HL-60 (cell line): ENCODE measurements around the gene SLC15A1.

Experiments
- DNase-seq, 2 experiments: peaks; one replicate each; pipeline ENCODE4 v3.0.0-alpha.2; 2010 to 2020; ENCODE audit warnings: low read depth in 1 of 2, low spot score in 1 of 2
- H3K27ac ChIP-seq: fragments of 250-450 bp; sonication (Bioruptor Pico); replicated peaks from 2 replicates; pipeline ENCODE4 v1.5.1; 2020; ENCODE audit warnings: mild to moderate bottlenecking, moderate library complexity
- H3K27me3 ChIP-seq: fragments of 250-450 bp; sonication (Bioruptor Pico); 2 replicates; pipeline ENCODE4 v1.5.1; 2021; ENCODE audit warnings: mild to moderate bottlenecking, moderate library complexity; ENCODE audit not compliant: insufficient read depth, poor library complexity, severe bottlenecking
- H3K4me3 ChIP-seq: replicated peaks from 2 replicates; pipeline ENCODE4 v1.5.1; 2011; ENCODE audit warnings: mild to moderate bottlenecking, control low read depth, low read length; ENCODE audit not compliant: insufficient read depth
- GABPA ChIP-seq: IDR thresholded peaks from 2 replicates; pipeline ENCODE4 v1.6.1; 2012; ENCODE audit warnings: low read depth
- POLR2AphosphoS5 ChIP-seq: IDR thresholded peaks from 2 replicates; pipeline ENCODE4 v1.6.1; 2012; ENCODE audit warnings: low read depth
- SPI1 ChIP-seq: IDR thresholded peaks from 2 replicates; pipeline ENCODE4 v1.6.1; 2012; ENCODE audit warnings: low read depth, mild to moderate bottlenecking, borderline replicate concordance
- TF ChIP-seq, protein P1 (sequence below): IDR thresholded peaks from one replicate; pipeline ENCODE4 v1.5.1; 2011; ENCODE audit warnings: low read length, control low read depth, inconsistent platforms; ENCODE audit not compliant: insufficient read depth
- TF ChIP-seq, protein P2 (sequence below): IDR thresholded peaks from 2 replicates; pipeline ENCODE4 v1.6.1; 2012; ENCODE audit warnings: low read depth; ENCODE audit not compliant: insufficient replicate concordance

SLC15A1 gene

DNA sequence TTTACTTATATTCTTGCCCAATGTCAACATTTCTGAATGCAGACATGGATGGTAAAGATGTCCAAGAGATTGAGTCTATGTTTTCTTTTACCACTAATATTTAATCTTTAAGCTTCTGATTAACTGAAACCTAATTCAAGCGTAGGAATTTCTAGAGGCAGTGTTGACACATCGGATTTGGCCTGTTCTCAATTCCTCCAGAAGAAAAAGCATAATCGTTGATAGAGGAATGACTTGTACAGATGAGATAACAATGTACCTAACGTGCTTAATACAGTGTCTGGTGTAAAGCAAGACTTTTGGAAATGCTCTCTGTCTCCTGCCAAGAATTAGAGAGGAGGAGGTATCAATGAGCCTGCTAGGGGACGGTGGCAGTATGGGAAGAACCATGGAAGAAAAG lies 35.2 kb downstream of the SLC15A1 start:
- TF ChIP-seq, protein P1, sequence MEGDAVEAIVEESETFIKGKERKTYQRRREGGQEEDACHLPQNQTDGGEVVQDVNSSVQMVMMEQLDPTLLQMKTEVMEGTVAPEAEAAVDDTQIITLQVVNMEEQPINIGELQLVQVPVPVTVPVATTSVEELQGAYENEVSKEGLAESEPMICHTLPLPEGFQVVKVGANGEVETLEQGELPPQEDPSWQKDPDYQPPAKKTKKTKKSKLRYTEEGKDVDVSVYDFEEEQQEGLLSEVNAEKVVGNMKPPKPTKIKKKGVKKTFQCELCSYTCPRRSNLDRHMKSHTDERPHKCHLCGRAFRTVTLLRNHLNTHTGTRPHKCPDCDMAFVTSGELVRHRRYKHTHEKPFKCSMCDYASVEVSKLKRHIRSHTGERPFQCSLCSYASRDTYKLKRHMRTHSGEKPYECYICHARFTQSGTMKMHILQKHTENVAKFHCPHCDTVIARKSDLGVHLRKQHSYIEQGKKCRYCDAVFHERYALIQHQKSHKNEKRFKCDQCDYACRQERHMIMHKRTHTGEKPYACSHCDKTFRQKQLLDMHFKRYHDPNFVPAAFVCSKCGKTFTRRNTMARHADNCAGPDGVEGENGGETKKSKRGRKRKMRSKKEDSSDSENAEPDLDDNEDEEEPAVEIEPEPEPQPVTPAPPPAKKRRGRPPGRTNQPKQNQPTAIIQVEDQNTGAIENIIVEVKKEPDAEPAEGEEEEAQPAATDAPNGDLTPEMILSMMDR = no peak
- TF ChIP-seq, protein P2, sequence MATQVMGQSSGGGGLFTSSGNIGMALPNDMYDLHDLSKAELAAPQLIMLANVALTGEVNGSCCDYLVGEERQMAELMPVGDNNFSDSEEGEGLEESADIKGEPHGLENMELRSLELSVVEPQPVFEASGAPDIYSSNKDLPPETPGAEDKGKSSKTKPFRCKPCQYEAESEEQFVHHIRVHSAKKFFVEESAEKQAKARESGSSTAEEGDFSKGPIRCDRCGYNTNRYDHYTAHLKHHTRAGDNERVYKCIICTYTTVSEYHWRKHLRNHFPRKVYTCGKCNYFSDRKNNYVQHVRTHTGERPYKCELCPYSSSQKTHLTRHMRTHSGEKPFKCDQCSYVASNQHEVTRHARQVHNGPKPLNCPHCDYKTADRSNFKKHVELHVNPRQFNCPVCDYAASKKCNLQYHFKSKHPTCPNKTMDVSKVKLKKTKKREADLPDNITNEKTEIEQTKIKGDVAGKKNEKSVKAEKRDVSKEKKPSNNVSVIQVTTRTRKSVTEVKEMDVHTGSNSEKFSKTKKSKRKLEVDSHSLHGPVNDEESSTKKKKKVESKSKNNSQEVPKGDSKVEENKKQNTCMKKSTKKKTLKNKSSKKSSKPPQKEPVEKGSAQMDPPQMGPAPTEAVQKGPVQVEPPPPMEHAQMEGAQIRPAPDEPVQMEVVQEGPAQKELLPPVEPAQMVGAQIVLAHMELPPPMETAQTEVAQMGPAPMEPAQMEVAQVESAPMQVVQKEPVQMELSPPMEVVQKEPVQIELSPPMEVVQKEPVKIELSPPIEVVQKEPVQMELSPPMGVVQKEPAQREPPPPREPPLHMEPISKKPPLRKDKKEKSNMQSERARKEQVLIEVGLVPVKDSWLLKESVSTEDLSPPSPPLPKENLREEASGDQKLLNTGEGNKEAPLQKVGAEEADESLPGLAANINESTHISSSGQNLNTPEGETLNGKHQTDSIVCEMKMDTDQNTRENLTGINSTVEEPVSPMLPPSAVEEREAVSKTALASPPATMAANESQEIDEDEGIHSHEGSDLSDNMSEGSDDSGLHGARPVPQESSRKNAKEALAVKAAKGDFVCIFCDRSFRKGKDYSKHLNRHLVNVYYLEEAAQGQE = no peak
- TF ChIP-seq SPI1 = no peak
- TF ChIP-seq GABPA = no peak
- TF ChIP-seq POLR2AphosphoS5 = no peak
- H3K27me3 ChIP-seq = peaks cover 10% of the 10 kb centered on the region
- DNase-seq = no peak
- no peak overlapping the region for H3K27ac ChIP-seq
- H3K4me3 ChIP-seq = no peak overlapping the region

- TF ChIP-seq, protein P2 = no peak
- TF ChIP-seq POLR2AphosphoS5 (no peak), SPI1 (no peak), GABPA (no peak)
- TF ChIP-seq, protein P1 = no peak
- Histone ChIP-seq H3K27ac (no peak overlapping the region), H3K4me3 (no peak overlapping the region), H3K27me3 (no peaks in the 10 kb centered on the region)
- no peak for DNase-seq
These were observed 42.0 kb downstream of the SLC15A1 start for GRCh38 chr13:98710521-98710920.

GRCh38 chr13:98707281-98707999 lies 45.0 kb downstream of the SLC15A1 start:
- Histone ChIP-seq H3K27ac (no peak overlapping the region), H3K27me3 (no peaks in the 10 kb centered on the region), H3K4me3 (no peak overlapping the region)
- DNase-seq = no peak
- TF ChIP-seq POLR2AphosphoS5 (no peak), SPI1 (no peak), GABPA (no peak)
- TF ChIP-seq, protein P1 = no peak
- TF ChIP-seq, protein P2 = no peak
